HG03558 (cell line): ENCODE results near the gene NDP.

Source experiments
- ATAC-seq: cut with Tn5 transposase; IDR thresholded peaks from one replicate; pipeline ENCODE4 v1.9.1; 2021; ENCODE audit warnings: moderate number of reproducible peaks; ENCODE audit not compliant: unreplicated experiment; ENCODE audit errors: extremely low read depth

Gene NDP

DNA sequence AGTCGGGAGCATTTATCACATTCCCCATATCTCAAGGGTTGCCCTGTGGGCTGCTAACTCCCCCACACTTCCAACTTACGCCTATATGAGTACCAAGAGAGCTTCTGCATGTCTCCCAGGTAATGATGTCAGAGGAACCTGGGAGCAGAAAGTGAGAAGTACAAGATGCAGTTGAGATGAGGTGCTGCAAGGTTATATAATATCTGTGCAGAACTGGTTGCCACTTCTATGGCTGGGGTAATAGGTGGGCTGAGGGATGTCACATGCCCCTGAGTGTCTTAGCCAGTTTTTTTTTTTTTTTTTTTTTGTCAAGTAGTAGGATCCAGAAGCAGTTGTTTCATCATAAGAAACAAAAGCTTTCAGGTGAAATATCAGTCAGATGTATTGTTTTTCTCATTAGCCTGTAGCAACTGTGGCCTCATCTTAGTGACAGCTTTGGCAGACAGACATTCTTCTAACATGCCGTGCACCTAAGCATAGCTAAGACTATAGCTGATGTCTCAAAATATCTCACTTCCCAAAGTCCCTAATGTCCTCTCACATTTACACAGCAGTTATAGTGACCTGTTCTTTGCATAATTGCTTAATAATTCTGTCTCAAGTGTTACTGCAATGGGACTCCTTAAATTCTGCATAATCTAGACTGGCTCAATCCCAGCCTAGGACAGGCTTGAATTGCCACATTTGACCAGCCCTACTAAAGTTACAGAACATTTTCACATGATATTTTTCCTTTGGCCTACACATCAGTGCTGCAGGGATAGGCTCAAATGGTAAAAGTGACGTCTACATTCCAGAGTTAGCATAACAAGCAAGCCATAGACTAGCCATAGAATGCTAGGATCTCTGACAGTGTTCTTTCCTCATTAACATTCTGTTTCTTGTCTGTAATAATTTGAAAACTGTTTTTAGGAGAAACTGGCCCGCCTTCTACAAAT lies 73.0 kb downstream of the NDP start:
- no peak for ATAC-seq
